Middle frontal gyrus (tissue), 1 donor: ENCODE measurements around the gene RPL12.
A peak's percentile ranks its signal among the peaks of the same experiment; 100 is the strongest.

Experiments used
- DNase-seq: peaks from one replicate; pipeline ENCODE4 v3.0.0-alpha.2; 2015; ENCODE audit warnings: low spot score; ENCODE audit errors: extremely low spot score

RPL12 gene

GRCh38 chr9:127450830-127451607, at the start of gene RPL12, which contains the start of gene LRSAM1:
Gene RPL12, minus strand, starts transcription at chr9:127451406. Its CDS starts 89 bp downstream, at chr9:127451317.
Gene LRSAM1, plus strand, starts transcription at chr9:127451510. Its CDS starts 3,018 bp downstream, at chr9:127454528.
- peak; percentile 93 for DNase-seq

GRCh38 chr9:127500862-127501261, 49.7 kb upstream of the RPL12 start:
- DNase-seq, result no peak

GRCh38 chr9:127500399-127500798, 49.2 kb upstream of the RPL12 start:
- DNase-seq, result no peak

GRCh38 chr9:127498298-127498697, 47.1 kb upstream of the RPL12 start:
- DNase-seq, result no peak

- no peak for DNase-seq
These were observed 46.6 kb upstream of the RPL12 start for GRCh38 chr9:127497656-127498290.

- no peak for DNase-seq
These were observed 45.8 kb upstream of the RPL12 start for GRCh38 chr9:127496974-127497373.

GRCh38 chr9:127495884-127496555, 44.8 kb upstream of the RPL12 start:
- DNase-seq, result no peak

GRCh38 chr9:127494304-127494702, 43.1 kb upstream of the RPL12 start:
- DNase-seq, result no peak

GRCh38 chr9:127493592-127494303, 42.5 kb upstream of the RPL12 start:
- no peak for DNase-seq

- DNase-seq, result no peak
These were observed 41.4 kb upstream of the RPL12 start for GRCh38 chr9:127492616-127493015.

GRCh38 chr9:127491516-127491915, 40.3 kb upstream of the RPL12 start:
- DNase-seq, result no peak

- no peak for DNase-seq
These were observed 39.5 kb upstream of the RPL12 start for GRCh38 chr9:127490535-127491230.

- no peak for DNase-seq
These were observed 38.4 kb upstream of the RPL12 start for GRCh38 chr9:127489471-127490115.

- DNase-seq, result no peak
These were observed 37.7 kb upstream of the RPL12 start for GRCh38 chr9:127488946-127489345.

GRCh38 chr9:127485995-127486394, 34.8 kb upstream of the RPL12 start:
- no peak for DNase-seq

GRCh38 chr9:127482662-127483061, 31.5 kb upstream of the RPL12 start:
- DNase-seq, result no peak

GRCh38 chr9:127479507-127480081, 28.4 kb upstream of the RPL12 start:
- no peak for DNase-seq

- DNase-seq, result no peak
These were observed 23.4 kb upstream of the RPL12 start for GRCh38 chr9:127474592-127474991.

- no peak for DNase-seq
These were observed 22.7 kb upstream of the RPL12 start for GRCh38 chr9:127473932-127474331.

GRCh38 chr9:127473501-127473900, 22.3 kb upstream of the RPL12 start:
- DNase-seq, result no peak
